GM13976 (cell line): ENCODE data around the gene SFSWAP.
"Not testable (repeated sequence)": the region's sequence is repeated elsewhere in the genome, so short reads cannot be mapped to it uniquely, and the experiment has no call there.

Source experiments
- DNase-seq: peaks from one replicate; pipeline ENCODE4 v3.0.0; 2012; ENCODE audit warnings: low spot score
- in situ Hi-C: fragments of 300-500 bp; cut with MboI; formaldehyde crosslinking; loops from one replicate; pipeline ENCODE4 v1.12.0; 2022; ENCODE audit warnings: low sequenced_read_pairs, mixed read lengths, inconsistent platforms; ENCODE audit not compliant: unreplicated experiment
- TF ChIP-seq, protein P1 (sequence below): IDR thresholded peaks from 2 replicates; pipeline ENCODE4 v1.5.1; 2012; ENCODE audit warnings: borderline replicate concordance, mild to moderate bottlenecking; ENCODE audit not compliant: insufficient read depth; ENCODE audit errors: extremely low read depth, missing control alignments, control extremely low read depth

SFSWAP gene

GRCh38 chr12:131677699-131678098 lies 33.2 kb upstream of the SFSWAP start:
- in situ Hi-C loops, result no loop called here
- TF ChIP-seq, protein P1, sequence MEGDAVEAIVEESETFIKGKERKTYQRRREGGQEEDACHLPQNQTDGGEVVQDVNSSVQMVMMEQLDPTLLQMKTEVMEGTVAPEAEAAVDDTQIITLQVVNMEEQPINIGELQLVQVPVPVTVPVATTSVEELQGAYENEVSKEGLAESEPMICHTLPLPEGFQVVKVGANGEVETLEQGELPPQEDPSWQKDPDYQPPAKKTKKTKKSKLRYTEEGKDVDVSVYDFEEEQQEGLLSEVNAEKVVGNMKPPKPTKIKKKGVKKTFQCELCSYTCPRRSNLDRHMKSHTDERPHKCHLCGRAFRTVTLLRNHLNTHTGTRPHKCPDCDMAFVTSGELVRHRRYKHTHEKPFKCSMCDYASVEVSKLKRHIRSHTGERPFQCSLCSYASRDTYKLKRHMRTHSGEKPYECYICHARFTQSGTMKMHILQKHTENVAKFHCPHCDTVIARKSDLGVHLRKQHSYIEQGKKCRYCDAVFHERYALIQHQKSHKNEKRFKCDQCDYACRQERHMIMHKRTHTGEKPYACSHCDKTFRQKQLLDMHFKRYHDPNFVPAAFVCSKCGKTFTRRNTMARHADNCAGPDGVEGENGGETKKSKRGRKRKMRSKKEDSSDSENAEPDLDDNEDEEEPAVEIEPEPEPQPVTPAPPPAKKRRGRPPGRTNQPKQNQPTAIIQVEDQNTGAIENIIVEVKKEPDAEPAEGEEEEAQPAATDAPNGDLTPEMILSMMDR, result no peak

GRCh38 chr12:131678389-131679181 lies 32.3 kb upstream of the SFSWAP start:
- in situ Hi-C loops, DNase-seq: not testable (repeated sequence)

More at GRCh38 chr12:131677699-131678098, 33.2 kb upstream of the SFSWAP start:
- no peak for DNase-seq

DNA sequence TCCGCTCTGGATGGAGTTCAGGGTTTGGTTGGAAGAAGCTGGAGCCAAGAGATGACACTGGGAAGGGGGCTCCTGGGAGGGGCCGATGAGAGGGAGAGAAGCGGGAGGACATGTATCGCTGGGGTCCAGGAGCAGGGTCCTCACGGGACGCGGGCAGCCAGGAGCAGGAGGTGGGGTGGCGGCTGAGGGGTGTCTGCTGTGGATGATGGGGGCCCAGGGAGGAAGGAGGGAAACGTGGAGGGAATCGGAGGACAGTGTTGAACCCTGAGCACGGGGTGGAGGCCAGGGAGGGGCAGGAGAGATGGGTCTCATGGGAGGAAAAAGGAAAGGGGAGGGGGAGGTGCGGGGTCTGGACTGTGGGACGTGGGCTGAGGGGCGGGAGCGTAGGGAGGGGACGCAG lies 31.7 kb upstream of the SFSWAP start:
- DNase-seq, in situ Hi-C loops: not testable (repeated sequence)

- in situ Hi-C loops, DNase-seq: not testable (repeated sequence)
Measured at GRCh38 chr12:131679816-131680215, 31.1 kb upstream of the SFSWAP start.

DNA sequence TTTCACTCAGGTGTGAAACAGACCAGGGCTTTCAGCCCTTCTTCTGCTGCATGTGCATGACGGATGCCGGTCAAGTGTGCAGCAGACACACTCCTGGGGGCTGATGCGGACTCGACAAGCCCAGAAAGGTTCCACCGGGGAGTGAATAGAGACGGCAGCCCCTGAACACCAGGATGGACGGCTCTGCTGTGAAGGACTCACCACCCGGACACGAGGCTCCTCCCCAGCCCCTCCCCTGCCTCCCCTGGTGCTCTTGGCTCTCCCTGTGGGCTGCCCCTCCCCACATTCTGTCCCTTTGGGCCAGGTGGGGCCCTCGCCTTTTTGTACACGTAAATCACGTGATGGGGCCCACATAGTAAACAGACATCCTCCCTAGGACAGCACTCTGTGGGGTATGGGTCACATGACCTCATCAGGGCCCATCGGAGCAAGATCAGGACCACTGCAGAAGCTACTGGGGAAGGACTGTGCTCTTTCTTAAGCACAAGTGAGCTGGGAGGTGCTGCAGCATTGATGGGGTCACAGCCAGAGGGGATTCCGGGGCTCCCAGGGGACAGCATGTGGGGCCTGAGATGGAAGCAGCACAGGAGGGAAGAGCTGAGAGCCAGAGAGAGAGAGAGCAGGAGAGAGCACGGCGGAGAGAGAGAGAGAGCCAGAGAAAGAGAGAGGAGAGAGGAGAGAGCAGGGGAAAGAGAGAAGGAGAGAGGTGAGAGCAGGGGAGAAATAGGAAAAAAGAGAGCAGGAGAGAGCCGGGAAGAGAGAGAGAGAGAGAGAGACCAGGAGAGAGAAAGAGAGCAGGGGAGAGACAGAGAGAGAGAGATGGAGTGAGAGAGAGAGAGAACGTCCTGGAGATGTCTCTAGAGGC lies 30.3 kb upstream of the SFSWAP start:
- in situ Hi-C loops, DNase-seq: not testable (repeated sequence)

- in situ Hi-C loops, result no loop called here
- DNase-seq, result no peak
- TF ChIP-seq, protein P1, result no peak
Measured at GRCh38 chr12:131681257-131681620, 29.7 kb upstream of the SFSWAP start.

DNA sequence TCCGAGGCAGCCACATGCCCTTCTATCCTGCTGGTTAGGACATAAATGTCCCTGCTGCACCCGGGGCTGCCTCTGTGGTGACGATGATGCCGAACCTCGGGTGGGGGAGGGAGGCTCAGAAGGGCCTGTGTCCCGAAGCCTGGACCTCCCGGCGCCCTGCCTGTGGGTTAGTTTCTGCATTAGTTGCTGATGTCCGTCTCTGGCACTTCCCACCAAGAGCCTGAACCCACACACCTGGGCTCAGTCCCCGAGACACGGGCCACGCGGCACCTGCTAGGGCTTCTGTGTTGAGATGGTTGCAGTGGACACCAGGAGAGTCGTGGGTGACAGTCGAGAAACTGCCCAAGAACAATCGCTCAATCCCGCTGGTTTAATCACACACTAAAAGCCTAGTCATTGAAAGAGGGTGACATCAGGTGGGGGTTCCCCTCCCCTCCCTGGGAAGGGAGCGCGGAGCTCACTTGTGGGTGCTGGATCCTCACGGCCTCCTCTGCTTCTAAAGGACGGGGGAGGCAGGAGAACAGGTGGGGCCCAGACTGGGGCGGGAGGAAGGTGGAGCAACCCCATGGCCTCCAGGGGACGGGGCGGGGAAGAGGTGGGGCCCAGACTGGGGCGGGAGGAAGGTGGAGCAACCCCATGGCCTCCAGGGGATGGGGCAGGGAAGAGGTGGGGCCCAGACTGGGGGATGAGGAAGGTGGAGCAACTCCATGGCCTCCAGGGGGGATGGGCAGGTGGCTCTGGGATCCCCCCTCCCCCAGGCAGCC lies 29.0 kb upstream of the SFSWAP start:
- DNase-seq, result peak; percentile 84
- in situ Hi-C loops, result not testable (repeated sequence)

DNA sequence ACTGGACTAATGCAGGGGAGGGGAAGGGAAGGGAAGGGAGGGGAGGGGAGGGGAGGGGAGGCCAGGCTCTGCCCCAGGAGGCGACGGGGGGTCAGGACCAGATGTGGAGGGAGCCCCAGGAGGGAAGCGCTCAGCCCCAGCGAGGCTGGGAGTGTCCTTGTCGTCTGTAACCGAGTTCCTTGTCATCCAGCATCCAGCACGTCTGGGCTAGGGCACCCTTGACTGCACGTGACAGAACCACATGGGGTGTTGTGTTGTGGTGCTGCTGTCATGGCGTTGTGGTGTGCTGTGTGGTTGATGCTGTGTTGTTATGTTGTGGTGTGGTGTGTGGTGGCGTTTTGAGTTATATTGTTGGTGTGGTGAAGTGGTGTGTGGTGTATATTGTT lies 28.4 kb upstream of the SFSWAP start:
- in situ Hi-C loops, result no loop called here
- TF ChIP-seq, protein P1, result no peak
- DNase-seq, result peak; percentile 10
